Measurements from ENCODE around the gene STON2. TPM values are rescaled to one million over a fixed set of nuclear protein-coding genes. Genes with fewer than 3 reads are reported as not detected.

The STON2 gene
- total RNA-seq, 2 donors from 2014 or later, result 0.64 to 1.5 TPM

DNA sequence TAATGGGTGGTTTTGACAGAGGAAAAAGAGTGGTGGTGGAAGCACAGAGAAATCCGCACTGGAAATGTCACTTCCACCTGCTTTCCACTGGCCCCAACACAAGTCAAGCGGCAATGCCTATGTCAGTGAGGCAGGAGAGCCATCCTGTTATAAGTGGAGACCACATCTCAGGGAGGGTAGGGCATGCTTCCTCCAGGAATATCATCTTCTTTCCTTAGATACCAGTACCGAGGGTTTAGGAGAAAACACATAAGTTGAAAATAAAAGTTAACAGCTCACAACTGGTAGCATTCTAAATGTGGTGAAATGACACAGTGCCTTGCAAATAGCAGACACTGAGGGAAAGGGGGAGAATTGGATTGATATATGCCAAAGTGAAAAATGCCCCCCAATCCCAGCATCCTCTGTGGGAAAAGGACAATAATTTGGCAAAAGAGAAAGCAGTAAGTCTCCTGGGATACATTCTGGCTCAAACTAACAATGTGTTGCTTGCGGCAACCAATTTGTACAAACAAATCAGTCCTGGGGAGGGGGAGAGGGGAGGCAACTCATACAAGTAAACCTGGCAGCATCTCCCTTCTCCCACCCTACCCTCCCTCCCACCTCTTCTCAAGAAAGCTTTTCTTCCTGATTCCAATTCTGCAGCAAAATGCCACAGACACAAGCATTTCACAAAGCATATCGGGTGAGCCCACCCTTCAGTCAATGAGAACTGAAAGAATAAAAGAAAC is 57.1 kb downstream of the STON2 start:
- H3K4me3 Mint-ChIP-seq, result no peak overlapping the region
- no peaks in the 10 kb centered on the region for H3K4me1 Mint-ChIP-seq
- H3K27me3 Mint-ChIP-seq, result peaks cover 10% of the 10 kb centered on the region
- no peaks in the 10 kb centered on the region for H3K36me3 Mint-ChIP-seq (ENCODE audit: low read depth)
- H3K9me3 Mint-ChIP-seq, result no peaks in the 10 kb centered on the region
- ATAC-seq (replicated peaks), result no peak
- H3K27ac Mint-ChIP-seq, result no peak overlapping the region

DNA sequence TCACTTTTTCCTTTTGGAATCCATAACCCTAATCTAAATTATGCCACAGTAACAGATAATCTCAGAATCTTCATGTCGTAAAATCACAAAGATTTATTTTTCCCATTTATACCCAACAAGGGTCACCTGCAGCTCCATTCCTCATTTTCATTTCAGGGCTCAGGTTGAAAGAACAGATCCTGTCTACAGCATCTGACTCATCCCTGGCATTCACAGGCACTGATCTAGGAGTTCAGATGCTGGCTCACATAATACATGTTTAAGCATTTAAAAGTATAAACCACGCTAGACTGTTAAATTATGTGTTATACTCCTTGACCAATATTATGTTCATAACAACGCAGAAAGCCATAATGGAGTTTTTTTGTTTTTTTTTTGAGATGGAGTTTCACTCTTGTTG is 58.3 kb downstream of the STON2 start:
- Mint-ChIP-seq H3K36me3 (ENCODE audit: low read depth) (no peaks in the 10 kb centered on the region), H3K9me3 (no peaks in the 10 kb centered on the region), H3K27me3 (peaks cover 12% of the 10 kb centered on the region), H3K4me1 (no peaks in the 10 kb centered on the region), H3K27ac (no peak overlapping the region), H3K4me3 (no peak overlapping the region)
- ATAC-seq (replicated peaks), result no peak

DNA sequence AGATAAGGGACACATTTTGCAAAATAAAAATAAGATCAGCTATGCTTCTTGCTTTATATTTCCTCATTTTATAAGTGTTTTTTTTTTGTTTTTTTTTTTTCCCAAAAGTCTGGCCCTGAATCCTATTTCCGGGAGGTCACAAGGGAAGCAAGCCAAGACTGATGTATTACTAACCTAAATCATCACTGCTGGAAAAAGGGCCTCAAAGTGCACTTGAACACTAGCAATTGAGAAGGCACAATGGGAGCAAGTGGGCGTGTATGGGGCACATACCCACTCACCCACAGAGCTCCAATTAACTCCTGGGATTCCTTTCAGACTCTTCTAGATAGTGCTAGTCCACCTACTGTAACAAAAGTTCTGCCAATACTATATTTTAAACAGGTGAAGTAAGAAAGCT is 58.8 kb downstream of the STON2 start:
- Mint-ChIP-seq H3K4me1 (no peaks in the 10 kb centered on the region), H3K4me3 (no peak overlapping the region), H3K9me3 (no peaks in the 10 kb centered on the region), H3K27me3 (peaks cover 16% of the 10 kb centered on the region), H3K36me3 (ENCODE audit: low read depth) (no peaks in the 10 kb centered on the region), H3K27ac (no peak overlapping the region)
- no peak for ATAC-seq (replicated peaks)

DNA sequence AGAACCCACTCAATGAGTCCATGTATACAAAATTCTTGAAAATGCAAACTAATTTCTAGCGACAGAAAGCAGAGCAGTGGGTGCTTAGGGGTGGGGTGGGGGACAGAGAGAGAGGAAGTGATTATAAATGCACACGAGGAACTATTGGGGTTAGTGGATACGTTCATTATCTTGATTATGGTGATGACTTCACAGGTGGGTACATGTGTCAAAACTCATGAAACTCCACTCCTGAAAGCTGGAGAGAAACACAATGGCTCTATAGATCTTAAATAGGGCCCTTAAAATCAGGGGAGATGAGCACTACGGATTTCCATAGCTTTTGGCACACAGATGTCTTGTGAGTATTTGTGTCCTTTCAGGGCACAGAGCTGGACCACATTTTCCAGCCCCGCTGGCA is 59.9 kb downstream of the STON2 start:
- Mint-ChIP-seq H3K4me3 (no peak overlapping the region), H3K27me3 (peaks cover 24% of the 10 kb centered on the region), H3K36me3 (ENCODE audit: low read depth) (no peaks in the 10 kb centered on the region), H3K4me1 (no peaks in the 10 kb centered on the region), H3K27ac (no peak overlapping the region), H3K9me3 (no peaks in the 10 kb centered on the region)
- ATAC-seq (replicated peaks), result no peak

DNA sequence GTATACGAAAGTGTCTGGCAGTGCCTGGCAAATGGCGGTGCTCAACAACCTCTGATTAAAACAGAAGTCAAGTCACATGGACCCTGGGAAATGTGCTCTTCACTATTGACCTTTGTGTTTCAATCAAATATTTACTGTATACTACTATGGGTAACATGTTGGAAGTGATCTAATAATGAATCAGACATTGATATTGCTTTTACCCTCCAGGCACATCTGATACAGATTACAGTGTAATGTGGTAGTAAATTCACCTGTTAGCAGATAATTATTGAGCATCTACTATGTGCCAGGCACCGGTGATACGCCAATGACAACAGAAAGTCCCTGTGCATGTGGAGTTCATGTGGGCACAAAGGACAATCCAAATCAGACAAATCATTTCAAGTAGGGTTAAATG is 63.1 kb downstream of the STON2 start:
- ATAC-seq (replicated peaks), result no peak
- Mint-ChIP-seq H3K27me3 (peaks cover 23% of the 10 kb centered on the region), H3K36me3 (ENCODE audit: low read depth) (no peaks in the 10 kb centered on the region), H3K4me1 (no peaks in the 10 kb centered on the region), H3K27ac (no peak overlapping the region), H3K4me3 (no peak overlapping the region), H3K9me3 (no peaks in the 10 kb centered on the region)

DNA sequence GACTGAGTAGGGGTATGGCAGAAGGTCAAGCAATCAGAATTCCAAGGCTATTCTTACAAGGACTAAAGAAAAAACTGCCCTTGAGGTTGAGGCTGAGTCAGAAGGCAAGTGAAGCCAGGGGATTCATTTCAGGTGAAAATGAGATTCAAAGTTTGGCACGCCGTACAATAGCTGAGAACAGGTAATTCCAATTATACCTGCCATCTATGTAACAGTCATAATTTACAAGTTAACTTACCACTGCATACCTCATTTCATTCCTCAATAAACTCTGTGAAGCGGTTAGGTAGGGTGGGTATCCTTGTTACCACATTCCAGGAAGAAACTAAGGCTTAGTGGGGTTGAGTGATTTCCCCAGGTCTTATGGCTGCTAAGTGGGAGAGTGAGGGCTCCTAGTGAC is 64.1 kb downstream of the STON2 start:
- H3K9me3 Mint-ChIP-seq, result no peaks in the 10 kb centered on the region
- no peak for ATAC-seq (replicated peaks)
- no peak overlapping the region for H3K27ac Mint-ChIP-seq
- no peaks in the 10 kb centered on the region for H3K36me3 Mint-ChIP-seq (ENCODE audit: low read depth)
- H3K27me3 Mint-ChIP-seq, result peaks cover 23% of the 10 kb centered on the region
- H3K4me1 Mint-ChIP-seq, result no peaks in the 10 kb centered on the region
- no peak overlapping the region for H3K4me3 Mint-ChIP-seq

DNA sequence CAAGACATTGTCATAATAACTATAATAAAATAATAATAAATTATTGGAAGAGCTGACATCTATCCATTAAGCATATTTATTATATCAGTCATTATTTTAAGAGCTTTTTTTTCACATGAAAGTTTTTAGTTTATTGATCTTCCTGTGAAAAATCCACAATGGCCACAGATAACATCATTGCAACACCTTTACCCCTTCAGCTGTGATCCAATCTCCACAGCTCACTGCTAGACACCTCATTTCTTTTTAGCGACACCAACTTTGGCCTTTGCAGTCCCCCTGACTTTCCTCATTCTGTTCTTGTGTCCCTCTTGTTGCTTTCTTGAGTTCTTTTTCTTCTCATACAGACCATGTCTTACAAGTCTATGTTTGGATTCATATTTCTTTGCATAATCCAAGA is 67.4 kb downstream of the STON2 start:
- no peaks in the 10 kb centered on the region for H3K36me3 Mint-ChIP-seq (ENCODE audit: low read depth)
- ATAC-seq (replicated peaks), result no peak

DNA sequence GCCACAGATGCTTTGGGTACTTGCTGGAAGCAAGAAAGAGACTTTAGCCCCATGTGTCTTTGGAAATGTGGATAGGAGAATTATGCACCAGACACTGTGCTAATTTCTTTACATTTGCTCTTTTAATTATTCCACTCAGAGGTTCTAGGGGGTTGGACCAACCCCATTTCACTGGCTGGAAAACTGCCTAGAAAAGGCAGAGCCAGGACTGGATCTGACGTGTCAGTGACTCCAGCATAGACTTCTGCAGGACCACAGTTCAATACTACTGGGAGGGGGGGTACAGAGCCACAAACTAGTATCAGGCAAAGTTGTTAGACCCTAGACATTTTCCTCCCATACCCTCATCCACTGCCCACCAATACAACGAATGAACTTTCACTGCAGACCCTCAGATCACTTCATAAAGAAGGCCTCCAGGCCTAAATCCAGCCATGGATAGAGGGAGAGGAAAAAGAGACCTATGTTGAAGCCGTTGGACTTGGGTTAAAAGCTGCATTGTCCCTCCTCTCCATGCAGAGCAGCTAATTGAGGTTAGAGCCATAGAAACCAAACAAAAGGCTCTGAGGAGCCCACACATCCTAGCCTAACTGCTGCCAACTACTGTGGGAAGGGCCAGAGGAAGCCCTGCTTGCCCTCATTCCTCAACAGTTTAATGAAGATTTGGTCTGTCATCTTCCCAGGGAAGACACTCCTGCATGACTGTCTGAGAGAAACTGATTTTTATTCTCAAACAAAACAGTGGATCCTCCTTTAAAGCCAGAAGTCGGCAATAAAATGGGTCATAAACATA is 68.7 kb downstream of the STON2 start:
- no peak for ATAC-seq (replicated peaks)
- no peaks in the 10 kb centered on the region for H3K4me1 Mint-ChIP-seq
- H3K27ac Mint-ChIP-seq, result no peak overlapping the region
- no peak overlapping the region for H3K4me3 Mint-ChIP-seq
- H3K36me3 Mint-ChIP-seq (ENCODE audit: low read depth), result no peaks in the 10 kb centered on the region
- no peaks in the 10 kb centered on the region for H3K9me3 Mint-ChIP-seq
- peaks cover 13% of the 10 kb centered on the region for H3K27me3 Mint-ChIP-seq

More for the DNA sequence above, 67.4 kb downstream of the STON2 start:
- Mint-ChIP-seq H3K9me3 (no peaks in the 10 kb centered on the region), H3K27ac (no peak overlapping the region), H3K4me1 (no peaks in the 10 kb centered on the region), H3K27me3 (peaks cover 23% of the 10 kb centered on the region), H3K4me3 (no peak overlapping the region)

DNA sequence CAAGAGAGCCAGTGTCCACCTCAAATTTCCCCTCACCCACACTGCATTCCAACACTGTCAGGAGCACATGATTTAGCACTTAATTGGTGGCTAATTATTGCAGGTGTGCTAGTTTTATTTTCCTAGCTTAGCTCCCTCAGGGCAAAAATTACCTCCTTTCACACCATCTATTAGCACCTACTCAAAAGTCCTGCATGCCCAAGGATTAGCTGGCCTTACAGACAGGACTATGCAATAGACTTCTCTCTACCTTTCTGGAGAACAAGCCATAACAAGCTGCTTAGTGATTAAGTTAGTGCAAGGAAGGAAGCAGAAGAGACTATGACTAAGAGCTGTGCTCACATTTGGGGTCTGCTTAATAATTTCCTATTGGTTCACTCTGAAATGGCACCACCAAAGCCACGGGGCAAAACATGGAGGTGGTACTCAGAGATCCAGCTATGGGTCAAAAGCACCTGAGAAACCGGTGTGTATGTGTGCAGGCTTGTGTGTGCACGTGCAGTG is 69.5 kb downstream of the STON2 start:
- Mint-ChIP-seq H3K4me1 (no peaks in the 10 kb centered on the region), H3K36me3 (ENCODE audit: low read depth) (no peaks in the 10 kb centered on the region), H3K27me3 (peaks cover 13% of the 10 kb centered on the region), H3K27ac (no peak overlapping the region), H3K9me3 (no peaks in the 10 kb centered on the region), H3K4me3 (no peak overlapping the region)
- ATAC-seq (replicated peaks), result no peak

DNA sequence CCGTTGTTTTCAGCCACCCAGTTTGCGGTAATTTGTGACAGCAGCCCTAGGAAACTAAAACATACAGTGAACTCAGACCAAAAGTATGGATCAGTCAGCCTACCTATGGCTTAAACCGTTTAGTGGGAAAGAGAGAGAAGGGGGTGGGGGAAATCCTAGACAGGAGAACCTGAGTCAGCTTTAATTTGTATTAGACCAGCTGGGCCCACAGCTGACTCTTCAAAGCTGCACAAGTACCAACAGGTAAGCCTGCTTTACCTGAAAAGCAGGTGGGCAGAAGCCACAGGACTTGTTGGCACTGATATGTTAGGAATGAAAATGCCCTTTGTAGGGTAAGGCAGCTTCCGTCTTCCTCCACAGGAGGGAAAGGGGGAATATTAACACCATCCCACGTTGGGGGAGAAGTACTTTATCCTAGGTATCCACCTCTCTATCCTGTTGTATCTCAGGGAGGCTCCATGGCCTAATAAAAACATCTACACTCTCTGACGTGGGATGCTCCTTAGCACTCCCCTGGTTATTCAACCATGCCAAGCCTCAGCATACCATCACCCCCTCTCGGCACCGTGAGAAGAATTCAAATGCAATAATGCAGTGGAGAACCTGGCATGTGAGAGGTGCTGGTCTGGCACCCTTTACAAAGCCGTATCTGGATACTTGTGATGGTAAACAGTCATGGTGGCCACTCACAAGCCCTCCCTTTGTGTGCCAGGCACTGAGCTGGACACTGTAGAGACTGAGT is 70.3 kb downstream of the STON2 start:
- no peak for ATAC-seq (replicated peaks)
- H3K9me3 Mint-ChIP-seq, result no peaks in the 10 kb centered on the region
- no peak overlapping the region for H3K27ac Mint-ChIP-seq
- H3K4me1 Mint-ChIP-seq, result no peaks in the 10 kb centered on the region
- no peak overlapping the region for H3K4me3 Mint-ChIP-seq
- H3K36me3 Mint-ChIP-seq (ENCODE audit: low read depth), result no peaks in the 10 kb centered on the region
- H3K27me3 Mint-ChIP-seq, result peaks cover 9% of the 10 kb centered on the region

DNA sequence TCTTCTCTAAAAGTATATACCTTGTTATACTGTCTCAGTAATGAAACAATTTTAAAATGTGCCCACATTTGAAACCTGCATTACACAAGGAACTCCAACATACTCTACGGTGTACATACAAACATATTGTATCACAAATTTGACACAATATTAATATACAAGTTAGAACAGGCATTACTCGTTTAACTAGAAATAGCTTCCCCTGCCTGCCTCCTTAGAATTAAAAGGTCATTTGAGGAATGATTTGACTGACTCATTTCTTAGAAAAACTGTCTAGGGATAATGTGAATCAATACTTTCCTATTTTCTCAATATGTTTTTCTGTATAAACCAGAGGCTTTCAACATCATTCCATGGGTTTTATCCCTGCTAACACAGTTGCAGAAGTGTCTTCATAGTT is 73.7 kb downstream of the STON2 start:
- Mint-ChIP-seq H3K4me1 (no peaks in the 10 kb centered on the region), H3K9me3 (no peaks in the 10 kb centered on the region), H3K27ac (no peak overlapping the region), H3K27me3 (peaks cover 19% of the 10 kb centered on the region), H3K4me3 (no peak overlapping the region), H3K36me3 (ENCODE audit: low read depth) (no peaks in the 10 kb centered on the region)
- ATAC-seq (replicated peaks), result no peak

DNA sequence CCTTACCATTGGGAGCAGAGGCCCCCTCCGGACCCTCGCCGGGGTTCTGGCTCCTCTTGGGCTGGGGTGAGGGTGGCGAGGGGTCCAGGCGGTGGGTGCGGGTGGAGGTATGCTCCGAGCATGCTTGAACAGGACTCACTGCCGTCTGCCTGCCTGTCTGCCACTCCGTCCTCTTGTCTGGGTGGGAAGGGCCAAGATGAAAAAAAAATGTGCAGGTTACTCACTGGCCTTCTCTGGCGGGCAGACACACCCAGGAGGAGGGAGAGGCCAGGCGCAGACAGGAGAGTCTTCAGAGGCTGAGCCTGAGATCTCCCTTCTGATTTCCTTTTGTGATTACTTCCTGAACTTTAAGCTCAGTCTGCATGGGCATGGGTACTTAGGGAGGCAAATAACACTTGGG is 76.1 kb downstream of the STON2 start:
- no peaks in the 10 kb centered on the region for H3K4me1 Mint-ChIP-seq
- H3K4me3 Mint-ChIP-seq, result no peak overlapping the region
- H3K27me3 Mint-ChIP-seq, result peaks cover 22% of the 10 kb centered on the region
- no peak for ATAC-seq (replicated peaks)
- H3K36me3 Mint-ChIP-seq (ENCODE audit: low read depth), result no peaks in the 10 kb centered on the region
- no peak overlapping the region for H3K27ac Mint-ChIP-seq
- H3K9me3 Mint-ChIP-seq, result no peaks in the 10 kb centered on the region

DNA sequence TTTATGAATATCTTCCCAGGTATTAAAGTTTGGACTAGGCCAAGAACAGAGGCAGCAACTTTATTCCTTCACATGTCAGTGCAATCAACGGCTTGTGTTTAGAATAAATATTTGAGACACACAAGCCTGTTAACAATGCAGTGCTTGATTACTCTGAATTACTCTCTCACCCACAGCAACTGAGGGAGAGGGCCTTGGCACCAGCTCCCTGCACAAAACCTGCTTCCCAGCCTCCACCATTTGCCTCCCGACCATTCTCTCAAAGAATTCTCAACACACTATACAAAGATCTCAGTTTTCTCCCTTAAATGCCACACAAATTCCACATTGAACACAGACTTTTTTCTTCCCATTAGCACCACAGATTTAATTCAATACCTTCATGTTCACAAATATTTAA is 77.0 kb downstream of the STON2 start:
- H3K27ac Mint-ChIP-seq, result no peak overlapping the region
- ATAC-seq (replicated peaks), result no peak
- H3K36me3 Mint-ChIP-seq (ENCODE audit: low read depth), result no peaks in the 10 kb centered on the region
- H3K27me3 Mint-ChIP-seq, result peaks cover 22% of the 10 kb centered on the region
- H3K4me3 Mint-ChIP-seq, result no peak overlapping the region
- no peaks in the 10 kb centered on the region for H3K9me3 Mint-ChIP-seq
- no peaks in the 10 kb centered on the region for H3K4me1 Mint-ChIP-seq

DNA sequence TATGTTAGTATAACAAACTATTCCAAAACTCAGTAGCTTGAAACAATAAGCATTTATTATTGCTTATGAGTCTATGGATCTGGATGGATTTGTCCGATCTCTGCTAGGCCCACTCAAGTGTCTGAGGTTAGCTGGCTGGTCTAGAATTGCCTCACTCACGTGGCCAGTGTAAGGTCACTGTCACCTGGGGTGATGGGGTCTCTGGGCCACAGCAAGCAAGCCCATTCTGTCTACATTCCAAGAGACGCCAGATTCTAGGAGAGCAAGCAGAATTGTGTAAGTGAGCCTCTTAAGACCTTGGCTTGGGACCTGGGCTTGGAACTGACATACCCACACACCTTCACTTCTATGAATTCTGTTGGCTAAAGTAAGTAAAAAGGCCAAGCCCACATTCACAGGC is 80.2 kb downstream of the STON2 start:
- Mint-ChIP-seq H3K27me3 (peaks cover 16% of the 10 kb centered on the region), H3K36me3 (ENCODE audit: low read depth) (no peaks in the 10 kb centered on the region), H3K4me3 (no peak overlapping the region), H3K27ac (no peak overlapping the region), H3K9me3 (peaks cover 3% of the 10 kb centered on the region), H3K4me1 (no peaks in the 10 kb centered on the region)
- no peak for ATAC-seq (replicated peaks)

DNA sequence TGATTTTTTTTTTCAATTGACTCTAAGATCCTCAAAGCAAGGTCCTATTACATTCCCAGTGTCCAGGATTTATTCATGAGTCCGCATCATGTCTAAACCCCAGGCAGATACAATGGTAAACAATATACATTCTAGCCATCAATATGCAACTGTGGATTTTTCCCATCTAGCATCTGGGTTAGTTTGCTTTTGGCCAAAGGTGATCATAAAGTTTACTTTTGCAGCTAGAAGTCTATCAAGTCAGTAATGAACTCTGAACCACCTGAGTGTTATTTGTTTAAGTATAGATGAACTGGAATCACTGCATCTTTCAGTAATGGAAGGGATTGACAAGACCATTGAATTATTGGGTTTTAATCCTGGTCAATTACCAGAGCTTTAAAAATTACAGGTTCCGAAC is 80.8 kb downstream of the STON2 start:
- Mint-ChIP-seq H3K27me3 (peaks cover 14% of the 10 kb centered on the region), H3K9me3 (peaks cover 3% of the 10 kb centered on the region), H3K36me3 (ENCODE audit: low read depth) (no peaks in the 10 kb centered on the region), H3K4me3 (no peak overlapping the region), H3K4me1 (no peaks in the 10 kb centered on the region), H3K27ac (no peak overlapping the region)
- ATAC-seq (replicated peaks), result no peak

Measured in activated T-helper 17 cell treated with anti-CD3 and anti-CD28 coated beads, Interleukin-2, amount 50 U/mL, for 72 hours (primary cell).